DMS 273 treated with DMSO at 0.1 percent for 48 hours (cell line): ENCODE measurements around the gene NRXN3.

Experiments used
- DNase-seq: peaks from one replicate; lab custom pipeline; 2025; lab: John Stamatoyannopoulos, UW

The NRXN3 gene

DNA sequence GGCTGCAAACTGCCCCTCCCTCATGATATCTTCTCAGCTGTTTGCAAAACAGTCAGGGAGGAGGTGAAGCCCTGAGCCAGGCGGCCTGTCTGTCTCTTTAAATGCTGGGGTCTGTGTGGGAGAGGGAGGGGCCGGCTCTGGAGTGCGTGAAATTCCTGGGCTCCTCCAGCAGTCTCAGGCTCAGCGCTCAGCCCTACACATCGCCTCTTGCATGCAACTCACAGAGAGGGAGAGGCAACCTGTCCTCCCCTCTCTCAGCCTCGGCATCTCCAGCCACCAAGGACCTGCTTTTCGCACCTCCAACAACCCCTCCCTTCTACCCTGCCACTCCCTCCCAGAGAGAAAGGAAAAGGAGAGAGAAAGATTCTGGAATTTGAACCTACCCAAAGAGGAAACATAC, at the start of gene NRXN3:
TSS of gene NRXN3 (plus strand) at position 171 of the 400 bp plus-strand sequence. CDS start 72,721 bp downstream, outside the sequence.
- no peak for DNase-seq

DNA sequence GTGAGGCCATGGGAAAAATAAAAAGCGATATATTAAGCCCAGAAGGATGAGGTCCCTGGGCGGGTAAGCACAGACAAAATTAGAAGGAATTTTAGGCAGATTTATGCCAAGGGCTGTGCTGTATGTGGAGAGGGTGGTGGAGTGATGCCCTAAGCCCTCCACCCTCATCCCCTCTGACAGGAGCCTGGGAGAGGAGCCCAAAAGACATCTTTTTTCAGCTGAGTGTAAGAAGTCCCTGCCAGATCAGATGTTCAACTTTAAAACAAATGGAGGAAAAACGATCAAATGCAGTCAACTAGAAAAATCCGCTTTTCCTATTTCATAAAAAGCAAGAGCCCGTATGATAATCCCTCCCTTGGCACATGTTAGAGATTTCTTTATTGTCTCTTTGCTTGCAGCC, 47.7 kb upstream of the NRXN3 start:
- DNase-seq: no peak

- DNase-seq: no peak
Measured at GRCh38 chr14:78123650-78124253, 46.4 kb upstream of the NRXN3 start.

DNA sequence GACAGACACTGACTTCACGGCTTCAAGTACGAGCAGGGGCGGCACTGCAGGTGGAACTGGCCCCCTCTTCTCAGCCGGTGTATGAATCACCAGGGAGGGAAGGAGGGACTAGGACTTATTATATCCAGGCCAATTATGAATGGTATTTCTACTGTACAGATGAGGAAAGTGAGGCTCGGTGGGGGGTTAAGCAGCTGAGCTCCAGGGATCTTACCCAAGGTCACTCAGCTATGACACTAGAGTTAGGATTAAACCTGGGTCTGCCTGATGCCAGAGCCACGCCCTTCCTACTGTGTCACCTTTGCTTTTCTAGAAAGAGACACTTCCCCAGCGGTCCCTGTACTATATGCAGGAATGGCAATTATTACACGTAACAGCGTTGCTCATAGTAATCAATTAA, 42.2 kb upstream of the NRXN3 start:
- DNase-seq: no peak

DNA sequence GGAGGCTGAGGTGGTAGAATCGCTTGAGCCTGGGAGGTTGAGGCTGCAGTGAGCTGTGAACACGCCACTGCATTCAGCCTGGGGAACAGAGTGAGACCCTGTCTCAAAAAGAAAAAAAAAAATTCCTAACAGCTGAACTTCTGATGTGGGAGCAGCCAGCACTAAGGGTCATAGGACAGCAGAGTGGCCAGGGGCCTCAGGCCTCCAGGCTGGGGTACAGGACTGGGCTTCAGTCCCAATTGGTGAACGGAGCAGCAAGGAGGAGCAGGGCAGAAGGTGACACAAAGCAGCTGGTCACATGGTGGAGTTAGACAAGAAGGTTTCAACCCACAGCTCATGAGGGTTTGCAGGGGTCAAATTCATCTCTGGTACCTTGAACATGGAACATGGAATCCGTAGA, 40.8 kb upstream of the NRXN3 start:
- DNase-seq: no peak

- no peak for DNase-seq
Measured at GRCh38 chr14:78130356-78130755, 39.8 kb upstream of the NRXN3 start.

- no peak for DNase-seq
Measured at GRCh38 chr14:78131201-78131600, 39.0 kb upstream of the NRXN3 start.

GRCh38 chr14:78131616-78132015, 38.6 kb upstream of the NRXN3 start:
- no peak for DNase-seq

DNA sequence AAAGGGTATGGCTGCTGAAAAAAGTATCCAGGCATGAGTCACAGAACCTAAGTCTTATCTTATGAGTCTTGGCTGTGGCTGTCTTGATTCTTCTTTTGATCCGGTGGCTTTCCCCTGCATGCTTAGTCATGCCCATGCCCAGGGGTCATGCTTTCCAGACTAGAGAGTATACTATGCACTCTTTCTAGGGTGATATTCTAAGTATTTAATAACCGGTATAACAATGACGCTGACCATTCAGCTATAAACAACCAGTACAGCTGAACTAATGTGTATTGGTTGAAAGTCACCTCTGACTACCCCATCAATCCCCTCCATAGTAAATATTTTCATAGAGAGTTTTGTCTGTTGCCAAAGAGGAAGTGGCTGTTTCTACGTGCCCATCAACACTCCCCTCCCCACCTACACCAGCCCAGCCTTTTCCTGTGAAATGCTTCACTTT, 34.7 kb upstream of the NRXN3 start:
- DNase-seq: no peak

DNA sequence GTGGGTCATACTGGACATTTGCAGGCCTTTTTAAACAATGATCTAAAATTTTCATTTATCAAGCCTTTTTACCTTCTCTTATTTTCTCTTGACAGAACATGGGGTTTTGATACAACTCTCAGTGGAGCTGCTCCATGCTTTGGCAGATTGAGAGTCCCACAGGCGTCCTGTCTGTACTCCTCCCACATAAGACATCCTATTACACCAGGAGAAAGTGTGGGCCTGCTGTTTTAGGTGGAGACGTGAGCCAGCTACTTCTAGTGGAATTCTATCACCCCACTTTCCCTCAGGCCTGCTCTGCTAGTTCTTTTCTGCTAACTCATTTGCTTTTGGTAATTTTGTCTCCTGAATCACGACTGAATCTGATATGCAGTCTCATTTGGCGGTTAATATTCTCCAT, 33.5 kb upstream of the NRXN3 start:
- no peak for DNase-seq

- no peak for DNase-seq
Measured at GRCh38 chr14:78141590-78141989, 28.6 kb upstream of the NRXN3 start.

- DNase-seq: no peak
Measured at GRCh38 chr14:78142998-78143397, 27.2 kb upstream of the NRXN3 start.

GRCh38 chr14:78143489-78144145, 26.6 kb upstream of the NRXN3 start:
- DNase-seq: no peak

DNA sequence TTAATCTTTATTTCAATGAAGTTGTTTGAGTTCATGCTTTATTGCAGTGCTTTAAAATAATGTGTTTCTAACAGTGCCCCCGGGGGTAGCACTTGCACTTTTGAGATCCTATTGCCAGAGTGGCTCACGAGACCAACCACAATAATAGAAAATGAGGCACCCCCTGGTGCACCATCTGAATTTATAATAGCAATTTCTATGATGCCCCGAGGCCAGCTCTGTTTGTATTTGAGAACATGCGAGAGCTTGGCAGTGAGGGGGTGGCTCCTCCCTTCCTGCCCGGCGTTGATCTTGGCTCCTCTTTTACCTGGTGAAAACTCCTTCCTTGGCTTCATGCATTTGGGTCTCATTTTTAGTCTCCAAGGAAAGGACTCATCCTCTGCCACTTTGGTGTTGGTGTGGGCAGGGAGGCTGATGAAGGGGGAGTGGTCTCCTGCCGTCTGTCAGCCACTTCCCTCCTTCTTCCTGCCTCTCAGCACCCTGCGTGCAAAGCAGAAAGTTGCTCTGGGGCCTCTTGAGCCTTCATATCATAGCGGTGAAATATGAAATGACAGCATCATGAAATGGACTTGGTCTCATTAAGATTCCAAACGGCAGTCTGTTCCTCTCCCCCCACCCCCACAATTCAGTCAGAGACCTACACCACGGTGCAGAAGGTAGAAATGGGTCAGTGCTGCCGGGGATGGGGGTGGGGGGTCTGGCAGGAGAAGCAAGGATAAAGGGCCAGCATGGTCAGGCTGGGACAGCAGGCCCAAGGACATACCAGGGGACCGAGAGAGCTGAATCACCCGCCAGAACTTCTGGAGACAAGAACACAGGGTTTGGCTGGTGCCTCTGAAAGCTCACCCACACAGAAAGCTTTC, 17.7 kb upstream of the NRXN3 start:
- DNase-seq: no peak

DNA sequence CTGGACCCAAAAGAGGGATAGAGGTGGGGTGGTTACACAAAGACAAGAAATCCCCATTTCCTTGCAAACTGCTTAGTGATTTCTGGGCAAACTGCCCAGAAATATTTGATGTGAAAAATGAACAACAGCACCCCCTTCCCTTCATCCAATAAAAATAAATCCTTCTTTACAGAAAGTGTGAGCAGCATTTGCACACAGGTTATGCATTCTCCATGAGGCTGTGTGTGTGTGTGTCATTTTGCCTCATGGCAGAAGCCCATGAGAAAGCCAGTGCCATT, 17.2 kb upstream of the NRXN3 start:
- DNase-seq: no peak

DNA sequence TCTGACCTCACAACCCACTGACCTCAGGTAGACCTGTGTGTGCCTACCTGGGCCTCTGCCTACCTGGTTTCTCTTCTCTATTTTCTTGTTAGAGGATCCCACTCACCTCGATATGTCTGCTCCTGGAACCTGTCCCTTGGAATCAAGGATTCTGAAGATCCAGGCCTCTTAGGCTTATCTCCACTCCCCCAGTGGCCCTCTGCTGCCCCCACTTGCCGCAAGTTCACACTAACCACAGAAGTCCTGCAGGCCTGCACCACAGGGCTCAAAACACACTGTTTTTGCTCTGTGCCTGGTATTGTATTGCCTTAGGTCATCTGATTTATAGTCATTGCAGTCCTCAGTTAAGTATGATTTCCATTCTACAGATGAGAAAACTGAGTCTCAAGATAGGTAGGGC, 15.3 kb upstream of the NRXN3 start:
- DNase-seq: no peak

DNA sequence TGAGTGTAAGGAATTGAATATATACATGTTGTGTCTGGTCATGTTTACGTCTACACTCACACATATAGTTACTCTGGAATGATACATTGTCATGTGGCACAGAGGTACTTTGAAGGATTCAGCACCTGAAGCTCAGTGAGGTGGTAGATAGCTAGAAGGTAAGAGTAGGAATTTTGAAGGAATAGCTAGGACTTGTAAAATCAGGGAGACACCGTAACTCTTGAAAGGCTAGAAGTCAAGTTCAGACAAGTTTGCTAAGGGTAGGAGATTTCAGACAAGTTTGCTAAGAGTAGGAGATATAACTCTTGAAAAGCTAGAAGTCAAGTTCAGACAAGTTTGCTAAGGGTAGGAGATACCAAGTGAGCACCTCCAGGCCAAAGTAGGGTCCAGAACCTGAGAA, 14.0 kb upstream of the NRXN3 start:
- DNase-seq: no peak

- DNase-seq: no peak
Measured at GRCh38 chr14:78157494-78158437, 12.4 kb upstream of the NRXN3 start.

- no peak for DNase-seq
Measured at GRCh38 chr14:78162202-78162601, 8.0 kb upstream of the NRXN3 start.

DNA sequence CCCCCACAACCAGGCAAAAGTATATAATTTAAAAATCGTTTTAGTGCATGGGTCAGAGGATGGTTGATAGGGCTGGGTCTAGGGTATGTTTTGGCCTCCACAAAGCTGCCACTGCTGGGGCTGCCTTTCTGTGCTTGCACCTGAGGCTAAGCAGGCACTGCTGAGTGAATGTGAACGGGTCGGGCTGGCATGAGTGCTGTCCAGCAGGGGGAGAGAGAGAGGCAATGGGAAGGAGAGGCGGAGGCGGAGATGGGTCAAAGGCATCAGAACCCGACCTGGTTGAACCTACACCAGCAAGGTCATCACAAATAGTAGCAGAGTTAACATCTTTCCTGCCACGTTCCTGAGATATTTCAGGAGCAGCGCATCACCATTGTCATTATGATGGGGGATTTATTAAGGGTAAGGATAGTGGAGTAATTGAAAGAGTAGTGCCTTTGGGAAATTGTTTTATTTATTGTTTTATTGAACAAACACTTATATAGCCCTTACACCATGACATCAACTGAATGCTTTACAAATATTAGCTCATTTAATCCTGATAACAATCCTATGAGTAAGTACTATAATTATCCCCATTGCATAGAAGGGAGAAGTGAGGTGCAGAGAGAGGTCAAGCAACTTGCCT, 5.8 kb upstream of the NRXN3 start:
- no peak for DNase-seq

DNA sequence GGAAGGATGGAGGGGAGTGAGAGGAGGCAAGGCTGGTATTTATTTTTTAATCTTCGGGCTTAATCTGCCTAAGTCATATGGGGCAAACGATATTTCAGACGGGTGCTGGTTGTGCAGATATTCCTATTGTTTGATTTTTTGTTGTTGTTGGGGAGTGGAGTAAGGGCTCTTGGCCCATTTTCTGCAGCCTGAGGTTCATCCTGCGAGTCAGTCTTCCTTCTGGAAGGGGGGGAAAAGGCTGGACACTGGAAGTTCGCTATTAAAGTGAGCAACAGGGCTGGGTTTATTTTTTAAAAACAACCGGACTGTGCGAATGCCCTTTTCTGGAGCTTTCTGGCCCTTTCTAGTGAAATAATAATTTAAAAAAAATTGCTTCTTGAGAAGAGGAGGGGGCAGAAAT, 2.3 kb downstream of the NRXN3 start:
- DNase-seq: no peak
